Measurements from ENCODE around the gene GPR108.

The GPR108 gene

DNA sequence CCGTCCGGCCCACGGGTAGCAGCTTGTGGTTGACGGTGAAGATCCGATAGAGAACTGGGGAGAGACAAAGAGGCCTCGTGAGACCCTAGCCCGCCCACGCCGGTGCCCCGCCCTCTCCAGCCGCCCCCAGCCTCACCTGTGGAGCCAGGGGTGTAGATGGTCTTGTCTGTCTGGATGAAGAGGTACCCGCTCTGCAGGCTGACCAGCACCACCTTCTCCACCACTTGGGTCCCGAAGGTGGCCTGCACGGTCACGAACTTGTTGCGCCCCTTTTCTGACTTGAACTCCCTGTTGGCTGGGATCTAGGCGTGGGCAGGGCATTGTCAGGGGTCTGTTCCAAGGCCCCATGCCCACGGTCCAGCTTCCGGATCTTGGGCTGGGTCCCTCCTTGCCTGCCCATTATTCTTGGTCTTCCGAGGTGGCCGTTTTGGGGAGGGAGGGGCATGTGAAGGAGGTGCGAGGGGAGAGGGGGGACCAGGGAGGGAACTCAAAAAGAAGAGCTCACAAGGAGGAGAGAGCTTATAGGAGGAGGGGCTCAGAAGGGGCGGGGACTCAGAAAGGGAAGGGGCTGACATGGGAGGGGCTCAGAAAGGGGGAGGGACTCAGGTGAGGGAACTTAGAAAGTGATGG, 19.2 kb downstream of the GPR108 start:
- TF ChIP-seq, protein P1, sequence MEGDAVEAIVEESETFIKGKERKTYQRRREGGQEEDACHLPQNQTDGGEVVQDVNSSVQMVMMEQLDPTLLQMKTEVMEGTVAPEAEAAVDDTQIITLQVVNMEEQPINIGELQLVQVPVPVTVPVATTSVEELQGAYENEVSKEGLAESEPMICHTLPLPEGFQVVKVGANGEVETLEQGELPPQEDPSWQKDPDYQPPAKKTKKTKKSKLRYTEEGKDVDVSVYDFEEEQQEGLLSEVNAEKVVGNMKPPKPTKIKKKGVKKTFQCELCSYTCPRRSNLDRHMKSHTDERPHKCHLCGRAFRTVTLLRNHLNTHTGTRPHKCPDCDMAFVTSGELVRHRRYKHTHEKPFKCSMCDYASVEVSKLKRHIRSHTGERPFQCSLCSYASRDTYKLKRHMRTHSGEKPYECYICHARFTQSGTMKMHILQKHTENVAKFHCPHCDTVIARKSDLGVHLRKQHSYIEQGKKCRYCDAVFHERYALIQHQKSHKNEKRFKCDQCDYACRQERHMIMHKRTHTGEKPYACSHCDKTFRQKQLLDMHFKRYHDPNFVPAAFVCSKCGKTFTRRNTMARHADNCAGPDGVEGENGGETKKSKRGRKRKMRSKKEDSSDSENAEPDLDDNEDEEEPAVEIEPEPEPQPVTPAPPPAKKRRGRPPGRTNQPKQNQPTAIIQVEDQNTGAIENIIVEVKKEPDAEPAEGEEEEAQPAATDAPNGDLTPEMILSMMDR (conservative IDR thresholded peaks at IDR 0.05; ENCODE audit: low read depth, low read length): no peak
- DNase-seq (ENCODE audit: low read depth): no peak
- no peak overlapping the region for H3K4me3 ChIP-seq (ENCODE audit: low read length)

DNA sequence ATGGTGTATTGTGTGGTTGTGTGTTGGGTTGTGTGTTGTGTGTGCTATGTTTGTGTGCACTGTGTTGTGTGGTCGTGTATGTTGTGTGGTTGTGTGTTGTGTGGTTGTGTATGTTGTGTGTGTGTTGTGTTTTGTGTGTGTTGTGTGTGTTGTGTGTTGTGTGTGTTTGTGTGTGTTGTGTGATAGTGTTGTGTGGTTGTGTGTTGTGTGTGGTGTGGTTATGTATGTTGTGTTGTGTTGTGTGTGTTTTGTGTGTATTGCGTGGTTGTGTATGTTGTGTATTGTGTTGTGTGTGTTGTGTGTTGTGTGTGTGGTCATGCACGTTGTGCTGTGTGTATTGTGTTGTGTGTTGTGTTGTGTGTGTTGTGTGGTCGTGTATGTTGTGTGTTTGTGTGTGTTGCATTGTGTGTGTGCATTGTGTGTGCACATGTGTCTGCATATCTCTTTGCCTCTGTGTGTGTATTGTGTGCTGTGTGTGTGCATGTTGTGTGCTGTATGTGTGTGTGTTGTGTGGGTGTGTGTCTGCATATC, 19.9 kb downstream of the GPR108 start:
- TF ChIP-seq, protein P1 (conservative IDR thresholded peaks at IDR 0.05; ENCODE audit: low read depth, low read length): no peak
- DNase-seq (ENCODE audit: low read depth): no peak
- no peak overlapping the region for H3K4me3 ChIP-seq (ENCODE audit: low read length)

DNA sequence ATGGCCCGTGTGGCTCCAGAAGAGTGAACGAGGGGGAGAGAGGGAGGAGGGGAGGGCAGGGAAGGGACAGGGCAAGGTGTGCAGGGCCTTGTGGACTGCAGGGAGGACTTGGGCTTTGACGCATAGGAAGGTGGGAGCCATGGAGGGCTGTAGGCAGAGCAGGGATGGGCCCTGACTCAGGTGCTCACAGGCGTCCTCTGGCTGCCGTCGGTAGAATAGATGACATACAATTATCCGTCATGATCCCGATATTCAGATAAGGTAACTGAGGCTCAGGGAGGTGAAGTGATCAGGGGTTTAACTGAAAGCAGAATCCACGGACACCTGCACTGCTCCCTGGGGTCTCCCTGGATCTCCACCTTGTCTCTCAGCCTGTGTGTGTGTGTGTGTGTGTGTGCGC, 20.3 kb downstream of the GPR108 start:
- H3K4me3 ChIP-seq (ENCODE audit: low read length): no peak overlapping the region
- TF ChIP-seq, protein P1 (conservative IDR thresholded peaks at IDR 0.05; ENCODE audit: low read depth, low read length): no peak
- DNase-seq (ENCODE audit: low read depth): no peak

DNA sequence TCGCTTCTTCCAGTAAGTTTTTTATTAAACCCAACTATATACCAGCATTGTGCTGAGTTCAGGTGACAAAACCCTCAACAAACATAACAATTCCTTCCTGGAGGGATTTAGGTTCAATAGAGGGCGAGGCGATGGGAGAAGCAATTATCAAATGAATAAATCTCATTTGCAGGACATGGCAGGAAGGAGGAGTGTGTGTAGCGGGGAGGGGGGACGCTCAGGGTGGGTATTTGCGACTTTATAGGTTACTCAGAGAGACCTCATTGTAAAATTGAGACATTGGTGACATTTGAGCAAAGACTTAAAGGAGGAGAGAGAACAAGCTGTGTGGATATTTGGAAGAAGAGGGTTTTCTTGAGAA, 20.8 kb downstream of the GPR108 start:
- TF ChIP-seq, protein P1 (conservative IDR thresholded peaks at IDR 0.05; ENCODE audit: low read depth, low read length): no peak
- DNase-seq (ENCODE audit: low read depth): no peak
- no peak overlapping the region for H3K4me3 ChIP-seq (ENCODE audit: low read length)

DNA sequence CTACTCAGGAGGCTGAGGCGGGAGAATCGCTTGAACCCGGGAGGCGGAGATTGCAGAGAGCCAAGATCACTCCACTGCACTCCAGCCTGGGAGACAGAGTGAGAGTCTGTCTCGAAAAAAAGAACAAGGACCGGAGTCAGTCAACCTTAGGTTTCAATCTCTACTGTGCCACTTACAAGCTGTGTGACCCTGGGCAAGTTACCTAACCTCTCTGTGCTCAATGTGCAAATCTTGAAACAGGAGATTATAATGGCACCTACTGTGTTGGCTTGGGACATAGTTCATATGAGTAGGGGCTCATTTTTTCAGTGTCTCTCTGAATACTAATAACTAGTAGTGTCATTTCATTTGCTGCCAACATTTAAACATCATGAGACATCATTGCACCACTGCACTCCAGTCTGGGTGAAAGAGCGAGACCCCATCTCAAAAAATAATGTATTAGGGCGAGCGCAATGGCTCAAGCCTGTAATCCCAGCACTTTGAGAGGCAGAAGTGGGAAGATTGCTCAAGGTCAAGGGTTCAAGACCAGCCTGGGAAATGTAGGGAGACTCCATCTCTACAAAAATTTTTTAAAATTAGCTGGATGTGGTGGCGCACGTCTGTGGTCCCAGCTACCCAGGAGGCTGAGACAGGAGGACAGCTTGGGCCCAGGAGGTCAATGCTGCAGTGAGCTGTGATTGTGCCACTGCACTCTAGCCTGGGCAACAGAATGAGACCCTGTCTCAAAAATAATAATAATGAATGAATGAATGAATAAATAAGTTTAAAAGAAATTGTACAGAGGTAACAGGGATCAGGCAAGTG, 22.4 kb downstream of the GPR108 start:
- H3K4me3 ChIP-seq (ENCODE audit: low read length): no peak overlapping the region
- TF ChIP-seq, protein P1 (conservative IDR thresholded peaks at IDR 0.05; ENCODE audit: low read depth, low read length): no peak
- DNase-seq (ENCODE audit: low read depth): no peak

DNA sequence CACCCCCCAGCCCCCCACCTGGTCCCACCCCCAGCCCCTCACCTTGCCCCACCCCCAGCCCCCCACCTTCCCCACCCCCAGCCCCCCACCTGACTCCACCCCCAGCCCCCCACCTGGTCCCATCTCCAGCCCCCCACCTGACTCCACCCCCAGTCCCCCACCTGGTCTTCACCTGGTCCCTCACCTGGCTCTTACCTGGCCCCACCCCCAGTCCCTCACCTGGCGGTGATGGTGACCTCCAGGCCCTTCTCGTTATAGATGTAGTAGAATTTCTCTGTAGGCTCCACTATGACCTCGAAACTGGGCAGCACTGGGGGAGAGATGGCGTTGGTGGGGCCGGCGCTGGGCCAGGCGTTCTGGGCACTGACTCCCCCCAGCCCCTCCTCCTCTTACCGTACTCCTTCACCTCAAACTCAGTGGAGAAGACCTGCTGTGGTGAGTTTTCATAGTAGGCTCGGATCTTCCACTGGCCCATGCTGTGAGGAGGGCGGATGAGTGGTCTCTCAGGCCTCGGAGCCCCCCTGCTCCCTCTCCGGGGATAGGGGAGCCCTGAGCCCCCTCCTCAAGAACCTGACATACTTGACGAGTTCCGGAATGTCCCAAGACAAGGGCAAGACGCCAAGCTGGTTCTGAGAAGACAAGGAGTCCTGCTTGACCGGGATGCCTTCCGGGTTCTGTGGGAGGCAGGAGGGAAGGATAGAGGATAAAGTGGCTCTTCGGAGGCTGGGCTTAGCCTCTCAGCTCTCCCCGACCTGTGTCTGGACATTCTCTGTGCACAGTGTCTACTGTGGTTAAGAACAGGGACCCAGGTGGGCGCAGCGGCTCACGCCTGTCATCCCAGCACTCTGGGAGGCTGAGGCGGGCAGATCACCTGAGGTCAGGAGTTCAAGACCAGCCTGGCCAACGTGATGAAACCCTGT, 23.3 kb downstream of the GPR108 start:
- DNase-seq (ENCODE audit: low read depth): no peak
- TF ChIP-seq, protein P1 (conservative IDR thresholded peaks at IDR 0.05; ENCODE audit: low read depth, low read length): no peak
- no peak overlapping the region for H3K4me3 ChIP-seq (ENCODE audit: low read length)
